Stimulated activated CD4-positive, alpha-beta T cell treated with anti-CD3 and anti-CD28 coated beads, Interleukin-4, amount 100 ng/mL, for 24 hours (primary cell): ENCODE measurements around the gene CIC.

Experiments used
- DNase-seq: peaks from one replicate; pipeline ENCODE4 v3.0.0-alpha.2; 2020

The CIC gene

DNA sequence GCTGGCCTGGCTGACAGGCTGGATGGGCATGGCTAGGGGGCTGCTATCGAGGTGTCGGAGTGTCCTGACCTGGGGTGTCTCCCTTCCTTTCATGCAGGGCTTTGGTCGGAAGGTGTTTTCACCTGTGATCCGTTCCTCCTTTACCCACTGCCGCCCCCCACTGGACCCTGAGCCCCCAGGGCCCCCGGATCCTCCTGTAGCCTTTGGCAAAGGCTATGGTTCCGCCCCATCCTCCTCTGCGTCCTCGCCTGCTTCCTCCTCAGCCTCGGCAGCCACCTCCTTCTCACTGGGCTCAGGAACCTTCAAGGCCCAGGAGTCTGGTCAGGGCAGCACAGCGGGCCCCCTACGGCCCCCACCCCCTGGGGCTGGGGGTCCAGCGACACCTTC lies 21.1 kb downstream of the CIC start:
- DNase-seq: no peak

DNA sequence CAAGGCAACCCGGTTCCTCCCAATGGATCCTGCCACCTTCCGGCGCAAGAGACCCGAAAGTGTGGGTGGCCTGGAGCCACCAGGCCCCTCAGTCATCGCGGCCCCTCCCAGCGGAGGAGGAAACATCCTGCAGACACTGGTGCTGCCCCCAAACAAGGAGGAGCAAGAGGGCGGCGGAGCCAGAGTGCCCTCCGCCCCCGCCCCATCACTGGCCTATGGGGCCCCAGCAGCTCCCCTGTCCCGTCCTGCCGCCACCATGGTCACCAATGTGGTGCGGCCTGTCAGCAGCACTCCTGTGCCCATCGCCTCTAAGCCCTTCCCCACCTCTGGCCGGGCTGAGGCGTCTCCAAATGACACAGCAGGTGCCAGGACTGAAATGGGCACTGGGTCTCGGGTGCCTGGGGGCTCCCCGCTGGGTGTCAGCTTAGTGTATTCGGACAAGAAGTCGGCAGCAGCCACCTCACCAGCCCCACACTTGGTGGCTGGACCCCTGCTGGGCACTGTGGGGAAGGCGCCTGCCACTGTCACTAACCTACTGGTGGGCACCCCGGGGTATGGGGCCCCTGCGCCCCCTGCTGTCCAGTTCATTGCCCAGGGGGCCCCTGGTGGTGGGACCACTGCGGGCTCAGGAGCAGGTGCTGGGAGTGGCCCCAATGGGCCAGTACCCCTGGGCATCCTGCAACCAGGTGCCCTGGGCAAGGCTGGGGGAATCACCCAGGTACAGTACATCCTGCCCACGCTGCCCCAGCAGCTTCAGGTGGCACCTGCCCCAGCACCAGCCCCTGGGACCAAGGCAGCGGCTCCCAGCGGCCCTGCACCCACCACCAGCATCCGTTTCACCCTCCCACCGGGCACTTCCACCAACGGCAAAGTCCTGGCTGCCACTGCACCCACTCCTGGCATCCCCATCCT lies 21.7 kb downstream of the CIC start:
- peak; percentile 59 for DNase-seq

DNA sequence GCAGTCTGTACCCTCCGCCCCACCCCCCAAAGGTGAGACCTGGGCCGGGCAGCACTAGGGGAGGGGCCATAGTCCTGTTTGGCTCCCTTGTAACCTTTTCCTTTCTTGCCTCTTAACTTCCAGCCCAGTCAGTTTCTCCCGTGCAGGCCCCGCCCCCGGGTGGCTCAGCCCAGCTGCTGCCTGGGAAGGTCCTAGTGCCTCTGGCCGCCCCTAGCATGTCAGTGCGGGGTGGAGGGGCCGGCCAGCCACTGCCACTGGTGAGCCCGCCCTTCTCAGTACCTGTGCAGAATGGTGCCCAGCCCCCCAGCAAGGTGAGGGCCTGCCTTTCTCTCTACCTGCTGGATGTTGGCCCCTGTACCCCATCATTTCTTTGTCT lies 22.4 kb downstream of the CIC start:
- DNase-seq: no peak

DNA sequence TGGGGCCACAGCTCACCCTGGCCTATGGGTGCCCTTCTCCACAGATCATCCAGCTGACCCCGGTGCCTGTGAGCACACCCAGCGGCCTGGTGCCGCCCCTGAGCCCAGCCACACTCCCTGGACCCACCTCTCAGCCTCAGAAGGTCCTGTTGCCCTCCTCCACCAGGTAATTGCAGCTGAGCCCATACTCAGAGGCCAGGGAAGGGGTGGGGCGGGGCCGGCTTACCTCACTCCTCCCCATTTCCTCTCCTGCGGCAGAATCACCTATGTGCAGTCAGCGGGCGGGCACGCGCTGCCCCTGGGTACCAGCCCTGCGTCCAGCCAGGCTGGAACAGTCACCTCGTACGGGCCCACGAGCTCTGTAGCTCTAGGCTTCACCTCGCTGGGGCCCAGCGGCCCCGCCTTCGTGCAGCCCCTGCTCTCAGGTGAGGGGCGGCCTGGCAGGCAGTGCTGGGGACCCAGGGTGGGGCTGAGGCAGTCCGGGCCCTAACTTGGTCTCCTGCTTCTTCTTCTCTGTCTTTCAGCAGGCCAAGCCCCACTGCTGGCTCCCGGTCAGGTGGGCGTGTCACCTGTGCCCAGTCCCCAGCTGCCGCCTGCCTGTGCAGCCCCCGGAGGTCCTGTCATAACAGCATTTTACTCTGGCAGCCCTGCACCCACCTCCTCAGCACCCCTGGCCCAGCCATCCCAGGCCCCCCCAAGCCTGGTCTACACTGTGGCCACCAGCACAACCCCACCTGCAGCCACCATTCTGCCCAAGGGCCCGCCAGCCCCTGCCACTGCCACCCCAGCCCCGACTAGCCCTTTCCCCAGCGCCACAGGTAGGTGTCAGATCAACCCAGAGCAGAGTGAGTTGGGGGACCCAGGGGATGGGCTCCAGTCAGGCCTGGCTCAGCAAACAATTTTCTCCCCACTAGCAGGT lies 23.2 kb downstream of the CIC start:
- DNase-seq: no peak

DNA sequence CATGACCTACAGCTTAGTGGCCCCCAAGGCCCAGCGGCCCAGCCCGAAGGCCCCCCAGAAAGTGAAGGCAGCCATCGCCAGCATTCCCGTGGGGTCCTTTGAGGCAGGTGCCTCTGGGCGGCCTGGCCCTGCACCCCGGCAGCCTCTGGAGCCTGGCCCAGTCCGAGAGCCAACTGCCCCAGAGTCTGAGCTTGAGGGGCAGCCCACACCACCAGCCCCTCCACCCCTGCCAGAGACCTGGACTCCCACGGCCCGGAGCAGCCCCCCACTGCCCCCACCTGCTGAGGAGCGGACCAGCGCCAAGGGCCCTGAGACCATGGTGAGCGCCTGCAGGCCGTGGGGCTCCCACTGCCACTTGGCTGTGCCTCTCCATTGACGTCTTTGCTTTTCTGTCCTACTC lies 23.9 kb downstream of the CIC start:
- no peak for DNase-seq

DNA sequence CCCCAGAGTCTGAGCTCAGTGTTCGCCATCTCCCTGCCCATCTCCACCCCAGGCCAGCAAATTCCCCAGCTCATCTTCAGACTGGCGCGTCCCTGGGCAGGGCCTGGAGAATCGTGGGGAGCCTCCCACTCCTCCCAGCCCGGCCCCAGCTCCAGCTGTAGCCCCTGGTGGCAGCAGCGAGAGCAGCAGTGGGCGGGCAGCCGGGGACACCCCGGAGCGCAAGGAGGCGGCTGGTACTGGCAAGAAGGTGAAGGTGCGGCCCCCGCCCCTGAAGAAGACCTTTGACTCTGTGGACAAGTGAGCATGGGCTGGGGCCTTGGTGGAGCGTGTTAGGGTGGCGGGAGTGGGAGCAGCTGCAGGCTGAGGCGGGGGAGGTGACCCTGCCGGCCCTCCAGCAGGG lies 24.5 kb downstream of the CIC start:
- no peak for DNase-seq

DNA sequence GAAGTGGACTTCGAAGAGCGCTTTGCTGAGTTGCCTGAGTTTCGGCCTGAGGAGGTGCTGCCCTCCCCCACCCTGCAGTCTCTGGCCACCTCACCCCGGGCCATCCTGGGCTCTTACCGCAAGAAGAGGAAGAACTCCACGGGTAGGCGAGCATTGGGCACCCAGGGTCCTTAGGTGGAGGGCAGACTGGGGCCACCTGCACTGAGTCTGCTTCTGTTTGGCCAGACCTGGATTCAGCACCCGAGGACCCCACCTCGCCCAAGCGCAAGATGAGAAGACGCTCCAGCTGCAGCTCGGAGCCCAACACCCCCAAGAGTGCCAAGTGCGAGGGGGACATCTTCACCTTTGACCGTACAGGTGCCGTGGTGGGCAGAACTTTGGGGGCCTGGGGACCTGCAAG lies 24.9 kb downstream of the CIC start:
- DNase-seq: no peak

DNA sequence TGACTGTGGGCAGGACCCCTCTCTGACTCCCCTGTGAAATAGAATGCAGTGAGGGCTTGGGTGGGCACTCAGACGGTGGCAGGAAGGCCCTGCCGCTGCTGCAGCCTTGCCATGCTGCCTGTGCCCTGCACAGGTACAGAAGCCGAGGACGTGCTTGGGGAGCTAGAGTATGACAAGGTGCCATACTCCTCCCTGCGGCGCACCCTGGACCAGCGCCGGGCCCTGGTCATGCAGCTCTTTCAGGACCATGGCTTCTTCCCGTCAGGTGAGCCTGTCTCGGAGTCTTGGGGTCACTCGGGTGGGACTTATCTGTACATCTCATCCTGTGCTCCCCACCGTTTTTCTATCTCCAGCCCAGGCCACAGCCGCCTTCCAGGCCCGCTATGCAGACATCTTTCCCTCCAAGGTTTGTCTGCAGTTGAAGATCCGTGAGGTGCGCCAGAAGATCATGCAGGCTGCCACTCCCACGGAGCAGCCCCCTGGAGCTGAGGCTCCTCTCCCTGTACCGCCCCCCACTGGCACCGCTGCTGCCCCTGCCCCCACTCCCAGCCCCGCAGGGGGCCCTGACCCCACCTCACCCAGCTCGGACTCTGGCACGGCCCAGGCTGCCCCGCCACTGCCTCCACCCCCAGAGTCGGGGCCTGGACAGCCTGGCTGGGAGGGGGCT lies 25.6 kb downstream of the CIC start:
- no peak for DNase-seq

DNA sequence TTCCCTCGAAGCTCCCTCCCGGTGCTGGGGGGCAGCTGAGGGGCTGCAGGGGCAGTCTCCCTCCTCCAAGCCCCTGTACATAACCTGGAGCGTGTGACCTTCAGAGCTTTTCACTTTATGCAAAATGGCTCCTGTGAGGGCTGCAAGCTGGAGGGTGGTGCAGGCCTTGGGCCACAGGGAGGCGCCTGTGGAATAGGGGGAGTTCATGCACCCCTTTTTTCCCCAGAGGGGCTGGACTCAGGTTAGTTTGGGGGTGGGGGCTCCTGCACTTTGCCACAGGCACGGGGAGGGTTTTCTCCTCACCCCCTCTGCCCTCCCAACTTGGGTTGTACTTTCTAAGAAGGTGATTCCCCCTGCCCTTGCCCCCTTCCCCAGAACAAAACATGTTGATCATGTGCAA lies 26.3 kb downstream of the CIC start:
- DNase-seq: no peak

DNA sequence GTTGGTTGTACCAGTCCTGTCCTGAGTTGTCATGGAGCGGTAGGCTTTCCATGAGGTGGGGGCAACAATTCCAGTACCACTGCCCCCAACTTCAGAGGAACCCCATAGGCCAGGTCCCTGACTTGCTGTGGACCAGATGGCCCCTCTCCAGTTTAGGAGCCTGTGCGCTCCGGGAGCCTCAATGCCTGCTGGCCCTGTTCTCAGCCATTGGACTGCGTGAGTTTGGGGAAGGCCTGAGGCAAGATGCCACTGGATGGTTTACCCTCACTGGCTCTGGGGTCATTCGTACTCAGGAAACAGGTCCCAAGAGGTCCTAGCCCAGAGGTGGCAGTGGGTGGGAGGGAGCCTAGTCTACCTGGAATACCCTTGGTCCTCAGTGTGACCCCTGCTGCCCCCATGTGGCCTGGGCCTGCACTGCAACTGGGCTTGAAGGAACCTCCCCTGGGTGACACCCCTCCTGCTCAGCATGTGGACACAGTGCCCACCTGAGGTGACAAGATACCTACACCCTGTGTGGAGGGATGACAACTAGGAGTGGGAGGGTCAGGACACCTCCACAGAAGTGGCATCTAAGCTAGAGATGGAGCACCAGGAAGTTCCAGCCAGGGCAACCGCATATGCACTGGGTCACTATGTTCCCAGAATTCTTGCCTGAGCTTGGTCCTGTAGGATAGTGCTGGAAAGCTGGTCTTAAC lies 26.9 kb downstream of the CIC start:
- DNase-seq: peak; percentile 93

DNA sequence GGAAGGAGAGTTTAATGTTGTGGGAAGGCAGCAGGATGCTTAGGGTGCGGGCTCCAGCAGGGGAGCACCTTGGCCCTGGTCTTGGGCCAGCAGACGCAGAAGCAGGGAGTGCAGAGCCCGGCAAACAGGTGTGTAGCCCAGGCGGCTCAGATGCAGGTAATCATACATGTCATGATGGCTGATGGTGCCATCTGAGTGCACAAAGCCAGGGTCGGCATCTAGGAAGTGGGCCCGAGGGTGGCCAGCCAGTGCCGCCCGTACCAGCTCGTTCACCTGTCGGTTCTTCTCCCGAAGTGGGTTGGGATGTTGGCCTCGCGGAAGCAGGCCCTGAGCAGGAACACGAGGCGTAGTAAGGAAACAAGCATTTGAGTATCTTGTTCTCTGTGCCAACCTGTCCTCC lies 28.0 kb downstream of the CIC start:
- DNase-seq: no peak

DNA sequence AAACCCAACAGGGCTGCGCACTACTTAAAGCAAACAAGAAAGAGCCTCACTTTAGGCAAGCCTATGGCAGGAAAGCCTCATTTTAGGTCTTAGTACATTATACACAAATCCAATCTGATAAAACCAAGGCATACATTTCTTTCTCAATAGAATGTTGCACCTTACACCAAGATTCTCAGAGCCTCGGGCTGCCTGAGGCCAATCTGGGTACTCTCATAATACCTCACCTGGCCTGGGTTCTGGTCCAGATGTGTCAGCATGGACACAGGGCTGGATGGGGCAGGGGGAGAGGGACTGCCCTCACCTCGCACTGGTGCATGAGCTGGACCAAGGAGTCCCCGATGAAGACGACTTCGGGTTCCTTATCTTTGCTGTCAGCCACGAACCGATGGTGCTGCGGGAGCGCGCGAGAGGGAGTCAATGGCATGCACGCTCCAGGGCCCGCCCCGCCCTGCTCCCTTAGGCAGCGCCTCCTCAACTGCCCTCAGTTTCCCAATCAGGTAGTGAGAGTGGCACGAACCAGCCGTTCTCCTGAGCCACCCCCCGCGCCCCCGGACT lies 32.7 kb downstream of the CIC start, which contains the start of gene PRR19:
Gene PRR19, plus strand, starts transcription at position 487 of the 558 bp plus-strand sequence. CDS start 7,453 bp downstream, outside the sequence.
- DNase-seq: peak; percentile 27

DNA sequence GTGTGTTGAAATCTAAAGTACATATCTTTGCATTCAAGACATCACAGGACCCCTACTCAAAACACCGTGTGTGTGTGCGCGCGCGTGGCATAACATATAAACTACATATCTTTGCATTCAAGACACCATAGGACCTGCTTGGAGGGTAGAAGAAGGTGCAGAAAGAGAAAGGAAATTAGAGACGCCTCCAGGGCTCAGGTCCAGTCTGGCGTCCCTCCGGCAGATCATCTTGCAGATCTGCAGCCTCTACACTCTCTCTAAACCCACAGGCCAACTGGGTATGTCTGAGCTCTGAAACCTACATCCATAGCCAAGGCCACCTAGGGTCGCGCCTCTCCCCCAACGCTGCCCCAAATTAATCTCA lies 34.0 kb downstream of the CIC start:
- DNase-seq: no peak

DNA sequence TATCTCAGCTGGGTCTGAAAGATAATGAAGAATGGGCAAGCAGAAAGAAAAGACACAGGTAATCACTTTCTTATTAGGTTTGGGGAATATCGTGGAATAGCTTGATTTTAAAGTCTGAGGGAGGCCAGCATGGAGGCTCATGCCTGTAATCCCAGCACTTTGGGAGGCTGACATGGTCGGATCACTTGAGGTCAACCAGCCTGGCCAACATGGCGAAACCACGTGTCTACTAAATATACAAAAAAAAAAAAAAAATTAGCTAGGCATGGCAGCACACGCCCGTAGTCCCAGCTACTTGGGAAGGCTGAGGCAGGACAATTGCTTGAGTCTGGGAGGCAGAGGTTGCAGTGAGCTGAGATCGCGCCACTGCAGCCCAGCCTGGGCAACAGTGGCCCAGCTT lies 34.8 kb downstream of the CIC start:
- DNase-seq: no peak

DNA sequence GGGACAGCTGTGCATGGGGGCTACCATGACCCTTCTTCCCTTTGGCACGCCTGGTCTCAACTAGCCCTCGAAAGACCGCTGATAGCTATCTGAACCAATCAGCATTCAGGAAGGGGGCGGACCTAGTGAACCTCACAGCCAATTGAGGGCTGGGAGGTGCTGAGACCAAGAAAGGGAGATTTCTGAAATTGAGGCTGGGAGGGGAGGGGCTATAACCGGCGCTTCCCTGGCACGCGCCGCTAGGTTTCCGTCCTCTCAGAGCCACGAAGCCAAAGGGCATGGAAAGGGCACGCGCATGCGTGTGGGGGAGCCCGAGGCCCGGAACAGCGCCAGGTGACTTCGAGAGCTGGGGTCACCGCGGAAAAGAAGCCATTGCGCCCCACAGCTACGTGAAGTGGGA lies 37.6 kb downstream of the CIC start:
- no peak for DNase-seq

DNA sequence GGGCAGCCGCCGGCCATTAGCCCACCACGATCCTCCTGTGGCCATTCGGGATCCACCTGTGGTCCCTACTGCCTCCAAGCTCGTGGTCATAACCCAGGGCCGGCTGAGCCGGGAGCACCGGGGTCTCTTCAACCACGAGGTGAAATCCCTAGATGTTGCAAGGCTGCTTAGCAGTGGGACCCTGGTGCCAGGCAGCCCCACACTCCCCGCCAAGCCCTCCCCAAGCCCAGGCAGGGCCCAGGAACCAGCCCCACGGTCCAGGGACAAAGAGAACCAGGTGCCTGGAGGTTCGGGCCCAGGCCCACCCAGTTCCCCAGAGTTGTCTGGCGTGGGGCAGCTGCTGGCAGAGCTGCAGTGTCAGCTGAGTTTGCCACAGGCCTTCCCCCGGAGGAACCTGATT lies 40.6 kb downstream of the CIC start:
- no peak for DNase-seq

DNA sequence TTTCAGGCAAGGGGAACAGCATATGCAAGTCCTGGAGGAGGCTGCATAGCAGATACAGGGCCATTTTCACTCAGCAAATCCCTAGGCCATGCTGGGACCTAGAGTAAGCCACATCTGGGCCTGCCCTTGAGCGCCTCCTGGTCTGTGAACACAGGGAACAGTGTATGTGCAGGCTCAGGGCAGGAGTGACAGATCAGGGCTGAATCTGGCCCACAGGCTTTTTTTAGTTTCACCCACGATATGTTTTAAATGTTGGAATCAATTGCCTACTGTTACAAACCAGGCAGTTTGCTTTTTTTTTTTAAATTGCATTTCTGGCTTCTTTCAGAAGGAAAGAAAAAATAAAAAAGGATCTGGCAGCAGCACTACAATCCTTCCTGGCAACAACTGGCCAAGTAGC lies 42.6 kb downstream of the CIC start:
- DNase-seq: no peak

DNA sequence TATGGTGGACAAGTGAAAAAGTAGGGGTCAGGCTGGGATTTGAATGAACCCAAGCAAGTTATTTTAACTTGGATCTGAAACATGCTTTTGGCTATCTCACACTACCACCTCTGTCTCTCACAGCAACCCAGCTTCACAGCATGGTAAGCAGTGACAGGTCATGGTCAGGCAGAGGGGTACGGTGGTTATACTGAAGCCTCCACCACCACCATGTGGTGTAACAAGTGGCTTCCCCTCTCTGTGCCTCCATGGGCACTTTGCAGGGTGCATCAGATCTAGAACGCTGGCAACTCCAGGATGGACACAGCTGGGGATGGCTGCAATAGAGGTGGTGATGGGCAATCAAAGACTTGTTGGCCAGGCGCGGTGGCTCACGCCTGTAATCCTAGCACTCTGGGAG lies 43.3 kb downstream of the CIC start:
- DNase-seq: no peak

DNA sequence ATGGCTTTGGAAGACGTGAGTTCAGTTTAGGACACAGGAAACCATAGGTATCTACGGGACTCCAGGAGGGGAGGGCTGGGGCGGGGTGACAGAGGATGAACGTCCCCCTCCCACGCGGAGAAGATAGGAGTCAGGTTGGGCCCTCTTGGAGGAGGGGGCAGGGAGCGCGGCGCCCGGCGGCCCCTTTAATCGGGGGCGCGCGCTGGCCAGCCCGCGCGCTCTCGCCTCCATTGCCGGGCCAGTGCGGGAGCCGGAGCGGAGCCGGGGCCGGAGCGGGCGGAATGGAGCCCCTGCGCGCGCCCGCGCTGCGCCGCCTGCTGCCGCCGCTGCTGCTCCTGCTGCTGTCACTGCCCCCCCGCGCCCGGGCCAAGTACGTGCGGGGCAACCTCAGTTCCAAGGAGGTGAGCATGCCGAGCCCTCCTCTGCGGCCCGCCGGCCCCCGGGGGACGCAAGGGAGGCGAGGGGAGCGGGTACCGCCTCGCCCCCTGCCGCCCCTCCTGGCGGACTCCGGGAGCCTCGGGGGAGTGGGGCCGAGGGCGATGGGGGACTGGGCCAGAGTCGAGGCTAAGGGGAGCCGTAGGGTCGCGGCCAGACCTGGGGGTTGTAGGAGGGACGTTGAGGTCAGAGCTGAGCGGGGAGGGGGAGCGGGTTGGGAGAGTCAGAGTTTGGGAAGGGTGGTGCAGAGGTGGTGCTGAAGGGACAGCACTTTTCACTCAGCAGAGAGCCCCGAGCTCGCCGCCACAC lies 44.2 kb downstream of the CIC start, which contains the start of gene TMEM145:
Gene TMEM145, plus strand, starts transcription at position 214 of the 744 bp plus-strand sequence. Its CDS starts 68 bp downstream, at position 282.
- DNase-seq: peak; percentile 35

DNA sequence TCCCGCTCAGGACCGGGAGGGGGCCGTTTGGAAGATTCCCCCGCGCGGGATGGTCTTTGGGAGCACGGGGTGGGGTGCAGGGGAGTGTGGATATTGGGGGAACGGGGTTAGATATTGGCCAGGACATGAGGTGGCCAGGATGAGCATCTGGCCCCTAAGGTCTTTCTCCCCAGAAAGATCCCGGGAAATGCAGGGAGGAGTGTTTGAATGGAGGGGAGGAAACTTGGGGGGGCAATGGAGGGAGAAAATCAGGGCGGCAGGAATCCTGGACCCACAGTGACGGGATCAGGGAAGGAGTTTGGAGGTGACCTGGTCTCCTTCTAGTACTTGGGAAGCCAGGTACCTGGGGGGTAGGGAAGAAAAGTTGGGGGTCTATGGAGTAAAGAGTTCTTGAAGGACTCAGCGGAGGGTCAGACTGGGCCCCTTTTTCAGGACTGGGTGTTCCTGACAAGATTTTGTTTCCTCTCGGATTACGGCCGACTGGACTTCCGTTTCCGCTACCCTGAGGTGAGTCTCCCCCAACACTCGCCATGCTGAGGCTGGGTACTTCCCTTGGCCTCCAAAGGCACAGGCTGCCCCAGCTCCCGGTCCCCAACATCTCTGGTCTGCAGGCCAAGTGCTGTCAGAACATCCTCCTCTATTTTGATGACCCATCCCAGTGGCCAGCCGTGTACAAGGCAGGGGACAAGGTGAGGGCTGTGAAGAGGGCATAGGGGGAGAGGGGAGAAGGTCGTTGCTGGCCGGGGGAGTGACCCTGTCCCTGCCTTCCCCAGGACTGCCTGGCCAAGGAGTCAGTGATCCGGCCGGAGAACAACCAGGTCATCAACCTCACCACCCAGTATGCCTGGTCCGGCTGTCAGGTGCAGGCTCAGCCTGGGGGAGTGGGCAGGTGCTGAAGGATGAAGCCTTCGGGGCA lies 45.0 kb downstream of the CIC start:
- DNase-seq: no peak
